Panc1 (cell line): ENCODE measurements around the gene PRKACB. TPM values are rescaled to one million over a fixed set of nuclear protein-coding genes. Genes with fewer than 3 reads are reported as not detected.

Experiments used
- ATAC-seq: fragments of 200-7000 bp; cut with Tn5 transposase; 2 replicates; pipeline ENCODE4 v1.9.1; 2020; ENCODE audit warnings: mild to moderate bottlenecking, moderate library complexity
- BruUV-seq: library from RNA; stranded (reverse); fragments of 400-500 nt; replicated peaks from 2 replicates; lab custom pipeline; 2021; lab: Mats Ljungman, UMichigan
- CTCF ChIA-PET: fragments of 300-600 bp; sonication (Branson Sonifier 250); formaldehyde crosslinking; loops from one replicate; lab custom pipeline; 2022; ENCODE audit warnings: antibody characterized with exemption; lab: Charles Lee
- POLR2A ChIA-PET: fragments of 300-600 bp; sonication (Branson Sonifier 250); formaldehyde crosslinking; loops from one replicate; lab custom pipeline; 2022; ENCODE audit warnings: antibody characterized with exemption; lab: Charles Lee
- DNase-seq: peaks from one replicate; pipeline ENCODE4 v3.0.0-alpha.2; 2010; ENCODE audit warnings: low read depth, low spot score
- H3K27ac ChIP-seq: 2 replicates; pipeline ENCODE4 v1.5.1; 2011; ENCODE audit warnings: mild to moderate bottlenecking, low read length, inconsistent platforms
- H3K27me3 ChIP-seq: fragments of 200-500 bp; sonication (Bioruptor generic); 2 replicates; pipeline ENCODE4 v1.6.0; 2014; ENCODE audit warnings: low read length, inconsistent platforms; ENCODE audit not compliant: control insufficient read depth, insufficient read depth
- H3K36me3 ChIP-seq: fragments of 200-500 bp; sonication (Bioruptor generic); 2 replicates; pipeline ENCODE4 v1.5.1; 2014; ENCODE audit warnings: inconsistent platforms, mild to moderate bottlenecking, low read length, moderate library complexity; ENCODE audit not compliant: control insufficient read depth, insufficient read depth
- H3K4me1 ChIP-seq: 2 replicates; pipeline ENCODE4 v1.5.1; 2011; ENCODE audit warnings: inconsistent platforms, mild to moderate bottlenecking, low read length, moderate library complexity; ENCODE audit not compliant: control insufficient read depth, insufficient read depth
- H3K4me3 ChIP-seq, 2 experiments: 2 replicates each; pipeline ENCODE4 v1.5.1; 2011 to 2012; ENCODE audit warnings: low read depth in 2 of 2, low read length in 2 of 2, mild to moderate bottlenecking in 2 of 2, inconsistent platforms in 1 of 2, moderate library complexity in 1 of 2
- H3K9me3 ChIP-seq: fragments of 200-500 bp; sonication (Bioruptor generic); 2 replicates; pipeline ENCODE4 v1.5.1; 2014; ENCODE audit warnings: low read depth, mild to moderate bottlenecking, inconsistent platforms, low read length, moderate library complexity; ENCODE audit not compliant: control insufficient read depth, insufficient read depth
- POLR2AphosphoS5 ChIP-seq: IDR thresholded peaks from 2 replicates; pipeline ENCODE4 v1.6.1; 2012; ENCODE audit warnings: mild to moderate bottlenecking, low read depth, low read length, moderate library complexity
- SIN3A ChIP-seq: IDR thresholded peaks from 2 replicates; pipeline ENCODE4 v1.6.1; 2012; ENCODE audit warnings: low read depth, mild to moderate bottlenecking, low read length, moderate library complexity, borderline replicate concordance; ENCODE audit not compliant: insufficient read depth
- TCF7L2 ChIP-seq: IDR thresholded peaks from 2 replicates; pipeline ENCODE4 v1.6.1; 2011; ENCODE audit warnings: mild to moderate bottlenecking, low read depth, low read length, inconsistent platforms
- in situ Hi-C: cut with HindIII; loops from 2 replicates; pipeline ENCODE4 v1.10.0; 2016; ENCODE audit warnings: low sequenced_read_pairs, low pct_unique_long_range_greater_than_20kb
- intact Hi-C: fragments of 100-400 bp; cut with micrococcal nuclease; formaldehyde crosslinking; loops from one replicate; pipeline ENCODE4 v1.10.0; 2022; ENCODE audit not compliant: unreplicated experiment
- total RNA-seq: library from RNA; stranded (reverse); gene quantifications from one replicate; pipeline ENCODE4 v1.2.1, GENCODE V29; 2021; ENCODE audit not compliant: unreplicated experiment
- TF ChIP-seq, protein P1 (sequence below), 2 experiments: IDR thresholded peaks; 2 replicates each; pipeline ENCODE4 v1.6.1; 2011 to 2012; ENCODE audit warnings: low read depth in 2 of 2, control low read depth in 1 of 2, low read length in 1 of 2, mild to moderate bottlenecking in 1 of 2, moderate library complexity in 1 of 2; ENCODE audit not compliant: insufficient read depth in 1 of 2
- TF ChIP-seq, protein P2 (sequence below): fragments of 450-650 bp; IDR thresholded peaks from 2 replicates; pipeline ENCODE4 v1.5.1; 2017; ENCODE audit warnings: mild to moderate bottlenecking

PRKACB gene
- total RNA-seq, 1 experiment from 2014 or later = 54.9 TPM

- no peaks in the 10 kb centered on the region for H3K36me3 ChIP-seq
- intact Hi-C loops (no loop called here), in situ Hi-C loops (no loop called here)
- POLR2A ChIA-PET = no interaction called here
- H3K27ac ChIP-seq = no peak overlapping the region
- H3K4me3 ChIP-seq = no peak overlapping the region
- H3K4me1 ChIP-seq = no peaks in the 10 kb centered on the region
- no TSS peak for BruUV-seq
- ATAC-seq = no peak
- TF ChIP-seq, protein P1, sequence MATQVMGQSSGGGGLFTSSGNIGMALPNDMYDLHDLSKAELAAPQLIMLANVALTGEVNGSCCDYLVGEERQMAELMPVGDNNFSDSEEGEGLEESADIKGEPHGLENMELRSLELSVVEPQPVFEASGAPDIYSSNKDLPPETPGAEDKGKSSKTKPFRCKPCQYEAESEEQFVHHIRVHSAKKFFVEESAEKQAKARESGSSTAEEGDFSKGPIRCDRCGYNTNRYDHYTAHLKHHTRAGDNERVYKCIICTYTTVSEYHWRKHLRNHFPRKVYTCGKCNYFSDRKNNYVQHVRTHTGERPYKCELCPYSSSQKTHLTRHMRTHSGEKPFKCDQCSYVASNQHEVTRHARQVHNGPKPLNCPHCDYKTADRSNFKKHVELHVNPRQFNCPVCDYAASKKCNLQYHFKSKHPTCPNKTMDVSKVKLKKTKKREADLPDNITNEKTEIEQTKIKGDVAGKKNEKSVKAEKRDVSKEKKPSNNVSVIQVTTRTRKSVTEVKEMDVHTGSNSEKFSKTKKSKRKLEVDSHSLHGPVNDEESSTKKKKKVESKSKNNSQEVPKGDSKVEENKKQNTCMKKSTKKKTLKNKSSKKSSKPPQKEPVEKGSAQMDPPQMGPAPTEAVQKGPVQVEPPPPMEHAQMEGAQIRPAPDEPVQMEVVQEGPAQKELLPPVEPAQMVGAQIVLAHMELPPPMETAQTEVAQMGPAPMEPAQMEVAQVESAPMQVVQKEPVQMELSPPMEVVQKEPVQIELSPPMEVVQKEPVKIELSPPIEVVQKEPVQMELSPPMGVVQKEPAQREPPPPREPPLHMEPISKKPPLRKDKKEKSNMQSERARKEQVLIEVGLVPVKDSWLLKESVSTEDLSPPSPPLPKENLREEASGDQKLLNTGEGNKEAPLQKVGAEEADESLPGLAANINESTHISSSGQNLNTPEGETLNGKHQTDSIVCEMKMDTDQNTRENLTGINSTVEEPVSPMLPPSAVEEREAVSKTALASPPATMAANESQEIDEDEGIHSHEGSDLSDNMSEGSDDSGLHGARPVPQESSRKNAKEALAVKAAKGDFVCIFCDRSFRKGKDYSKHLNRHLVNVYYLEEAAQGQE (IDR thresholded peaks at IDR 0.05; ENCODE audit: insufficient read depth in 1 of 2, low read depth in 2 of 2, low read length in 1 of 2) = no peak
- TF ChIP-seq, protein P2, sequence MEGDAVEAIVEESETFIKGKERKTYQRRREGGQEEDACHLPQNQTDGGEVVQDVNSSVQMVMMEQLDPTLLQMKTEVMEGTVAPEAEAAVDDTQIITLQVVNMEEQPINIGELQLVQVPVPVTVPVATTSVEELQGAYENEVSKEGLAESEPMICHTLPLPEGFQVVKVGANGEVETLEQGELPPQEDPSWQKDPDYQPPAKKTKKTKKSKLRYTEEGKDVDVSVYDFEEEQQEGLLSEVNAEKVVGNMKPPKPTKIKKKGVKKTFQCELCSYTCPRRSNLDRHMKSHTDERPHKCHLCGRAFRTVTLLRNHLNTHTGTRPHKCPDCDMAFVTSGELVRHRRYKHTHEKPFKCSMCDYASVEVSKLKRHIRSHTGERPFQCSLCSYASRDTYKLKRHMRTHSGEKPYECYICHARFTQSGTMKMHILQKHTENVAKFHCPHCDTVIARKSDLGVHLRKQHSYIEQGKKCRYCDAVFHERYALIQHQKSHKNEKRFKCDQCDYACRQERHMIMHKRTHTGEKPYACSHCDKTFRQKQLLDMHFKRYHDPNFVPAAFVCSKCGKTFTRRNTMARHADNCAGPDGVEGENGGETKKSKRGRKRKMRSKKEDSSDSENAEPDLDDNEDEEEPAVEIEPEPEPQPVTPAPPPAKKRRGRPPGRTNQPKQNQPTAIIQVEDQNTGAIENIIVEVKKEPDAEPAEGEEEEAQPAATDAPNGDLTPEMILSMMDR = no peak
- TF ChIP-seq SIN3A (no peak), TCF7L2 (no peak), POLR2AphosphoS5 (no peak)
- CTCF ChIA-PET = no interaction called here
- no peaks in the 10 kb centered on the region for H3K27me3 ChIP-seq
- DNase-seq = no peak
- H3K9me3 ChIP-seq = no peaks in the 10 kb centered on the region
Observed at GRCh38 chr1:84236256-84236655, 92.2 kb downstream of the PRKACB start.

DNA sequence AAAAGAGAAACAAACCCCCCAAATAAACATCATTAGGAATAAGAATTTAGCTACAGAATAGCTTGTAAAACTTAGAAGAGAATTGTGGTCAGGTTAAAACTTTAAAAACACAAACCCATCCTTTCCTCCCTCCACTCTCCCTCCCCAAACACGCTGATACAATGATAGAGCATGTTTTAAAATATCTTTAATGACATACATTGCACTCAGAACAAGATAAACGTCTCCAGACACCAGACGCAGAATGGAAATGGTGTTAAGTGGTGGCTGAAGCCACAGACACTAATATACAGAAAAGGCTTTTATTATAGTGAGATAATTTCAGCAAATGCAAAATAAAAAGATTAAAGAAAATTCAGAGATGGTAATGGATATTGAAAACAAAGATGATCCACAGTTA, 98.6 kb downstream of the PRKACB start:
- in situ Hi-C loops = no loop called here
- no peak overlapping the region for H3K27ac ChIP-seq
- H3K4me1 ChIP-seq = peaks cover 20% of the 10 kb centered on the region
- H3K36me3 ChIP-seq = no peaks in the 10 kb centered on the region
- H3K4me3 ChIP-seq = no peak overlapping the region
- TF ChIP-seq SIN3A (no peak), POLR2AphosphoS5 (no peak), TCF7L2 (no peak)
- TF ChIP-seq, protein P1 (IDR thresholded peaks at IDR 0.05; ENCODE audit: insufficient read depth in 1 of 2, low read depth in 2 of 2, low read length in 1 of 2) = no peak
- TF ChIP-seq, protein P2 = no peak
- no peak for ATAC-seq
- H3K27me3 ChIP-seq = no peaks in the 10 kb centered on the region
- POLR2A ChIA-PET = no interaction called here
- intact Hi-C loops = no loop called here
- H3K9me3 ChIP-seq = no peaks in the 10 kb centered on the region; the same call in 1 of the 2 replicates
- DNase-seq = no peak
- BruUV-seq = no TSS peak
- CTCF ChIA-PET = no interaction called here
